Hepatocyte (in vitro differentiated cells): ENCODE results near the gene DNAH11.

ENCODE experiments used
- EZH2 ChIP-seq: fragments of 200-600 bp; sonication (generic); IDR thresholded peaks from 2 replicates; pipeline ENCODE4 v1.6.1; 2016; ENCODE audit warnings: antibody characterized with exemption, mild to moderate bottlenecking, borderline replicate concordance
- TF ChIP-seq, protein P1 (sequence below): fragments of 200-600 bp; sonication (generic); IDR thresholded peaks from 2 replicates; pipeline ENCODE4 v1.5.1; 2016; ENCODE audit warnings: antibody characterized with exemption, mild to moderate bottlenecking; ENCODE audit not compliant: poor library complexity

DNA sequence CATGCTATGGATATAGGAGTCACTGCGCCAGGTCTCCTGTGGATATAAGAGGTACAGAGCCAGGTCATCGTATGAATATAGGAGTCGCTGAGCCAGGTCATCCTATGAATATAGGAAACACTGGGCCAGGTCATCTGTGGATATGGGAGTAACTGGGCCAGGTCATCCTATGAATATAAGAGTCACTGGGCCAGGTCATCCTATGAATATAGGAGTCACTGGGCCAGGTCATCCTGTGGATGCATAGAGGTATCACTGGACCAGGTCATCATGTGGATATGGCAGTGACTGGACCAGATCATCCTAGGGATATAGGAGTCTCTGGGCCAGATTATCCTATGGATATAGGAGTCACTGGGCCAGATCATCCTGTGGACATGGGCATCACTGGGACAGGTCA, 181.7 kb downstream of the DNAH11 start:
- TF ChIP-seq, protein P1, sequence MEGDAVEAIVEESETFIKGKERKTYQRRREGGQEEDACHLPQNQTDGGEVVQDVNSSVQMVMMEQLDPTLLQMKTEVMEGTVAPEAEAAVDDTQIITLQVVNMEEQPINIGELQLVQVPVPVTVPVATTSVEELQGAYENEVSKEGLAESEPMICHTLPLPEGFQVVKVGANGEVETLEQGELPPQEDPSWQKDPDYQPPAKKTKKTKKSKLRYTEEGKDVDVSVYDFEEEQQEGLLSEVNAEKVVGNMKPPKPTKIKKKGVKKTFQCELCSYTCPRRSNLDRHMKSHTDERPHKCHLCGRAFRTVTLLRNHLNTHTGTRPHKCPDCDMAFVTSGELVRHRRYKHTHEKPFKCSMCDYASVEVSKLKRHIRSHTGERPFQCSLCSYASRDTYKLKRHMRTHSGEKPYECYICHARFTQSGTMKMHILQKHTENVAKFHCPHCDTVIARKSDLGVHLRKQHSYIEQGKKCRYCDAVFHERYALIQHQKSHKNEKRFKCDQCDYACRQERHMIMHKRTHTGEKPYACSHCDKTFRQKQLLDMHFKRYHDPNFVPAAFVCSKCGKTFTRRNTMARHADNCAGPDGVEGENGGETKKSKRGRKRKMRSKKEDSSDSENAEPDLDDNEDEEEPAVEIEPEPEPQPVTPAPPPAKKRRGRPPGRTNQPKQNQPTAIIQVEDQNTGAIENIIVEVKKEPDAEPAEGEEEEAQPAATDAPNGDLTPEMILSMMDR: no peak
- no peak for TF ChIP-seq EZH2
